BJ (cell line): ENCODE measurements around the gene SUPT5H. TPM values are rescaled to one million over a fixed set of nuclear protein-coding genes. Genes with fewer than 3 reads are reported as not detected.

ENCODE experiments used
- CTCF ChIA-PET: fragments of 350-600 bp; formaldehyde crosslinking; extraction: SDS; loops from one replicate; lab custom pipeline; 2021; ENCODE audit warnings: antibody characterized with exemption, inconsistent platforms; lab: Yijun Ruan, JAX
- POLR2A ChIA-PET: fragments of 300-600 bp; sonication (Branson Sonifier 250); formaldehyde crosslinking; extraction: SDS; loops from one replicate; lab custom pipeline; 2021; ENCODE audit warnings: antibody characterized with exemption; lab: Charles Lee
- DNase-seq: peaks from one replicate; pipeline ENCODE4 v3.0.0-alpha.2; 2011; ENCODE audit warnings: low read depth
- H3K27me3 ChIP-seq: 2 replicates; pipeline ENCODE4 v1.6.0; 2011; ENCODE audit warnings: low read length; ENCODE audit not compliant: control insufficient read depth, insufficient read depth
- H3K36me3 ChIP-seq: 2 replicates; pipeline ENCODE4 v1.5.1; 2011; ENCODE audit warnings: low read length; ENCODE audit not compliant: control insufficient read depth, insufficient read depth
- H3K4me3 ChIP-seq: 2 replicates; pipeline ENCODE4 v1.5.1; 2011; ENCODE audit warnings: low read depth, mild to moderate bottlenecking, control low read depth, low read length
- polyA plus RNA-seq: library from polyadenylated mRNA; depleted of rRNA; stranded (reverse); fragments of >200 nt; gene quantifications from 2 replicates; pipeline ENCODE4 v1.2.3, GENCODE V29; 2011
- TF ChIP-seq, protein P1 (sequence below): IDR thresholded peaks from 2 replicates; pipeline ENCODE4 v1.5.1; 2011; ENCODE audit warnings: low read depth, mild to moderate bottlenecking, control low read depth, inconsistent platforms, low read length, moderate library complexity; ENCODE audit not compliant: insufficient read depth

Gene SUPT5H
- polyA plus RNA-seq, 1 experiment = 81.8 TPM

DNA sequence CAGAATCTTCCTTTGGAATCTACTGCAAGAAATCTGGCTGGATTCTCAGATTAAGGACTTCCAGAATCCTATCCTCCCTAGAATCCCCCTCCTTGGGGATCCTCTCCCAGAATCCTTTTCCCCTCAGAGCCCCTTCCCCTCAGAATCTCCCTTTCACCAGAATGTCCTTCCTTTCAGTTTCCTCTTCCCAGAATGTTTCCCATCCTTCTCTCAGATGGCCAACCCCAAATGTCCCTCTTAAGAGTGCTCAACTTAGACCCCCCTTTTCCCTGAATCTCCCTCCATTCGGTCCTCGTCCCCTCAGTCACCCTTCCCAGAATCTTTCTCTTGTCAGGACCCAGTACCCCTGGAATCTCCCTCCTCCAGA is 9.0 kb upstream of the SUPT5H start:
- Histone ChIP-seq H3K36me3 (peaks cover 14% of the 10 kb centered on the region), H3K4me3 (peak overlapping the region; percentile 98), H3K27me3 (no peaks in the 10 kb centered on the region)
- TF ChIP-seq, protein P1, sequence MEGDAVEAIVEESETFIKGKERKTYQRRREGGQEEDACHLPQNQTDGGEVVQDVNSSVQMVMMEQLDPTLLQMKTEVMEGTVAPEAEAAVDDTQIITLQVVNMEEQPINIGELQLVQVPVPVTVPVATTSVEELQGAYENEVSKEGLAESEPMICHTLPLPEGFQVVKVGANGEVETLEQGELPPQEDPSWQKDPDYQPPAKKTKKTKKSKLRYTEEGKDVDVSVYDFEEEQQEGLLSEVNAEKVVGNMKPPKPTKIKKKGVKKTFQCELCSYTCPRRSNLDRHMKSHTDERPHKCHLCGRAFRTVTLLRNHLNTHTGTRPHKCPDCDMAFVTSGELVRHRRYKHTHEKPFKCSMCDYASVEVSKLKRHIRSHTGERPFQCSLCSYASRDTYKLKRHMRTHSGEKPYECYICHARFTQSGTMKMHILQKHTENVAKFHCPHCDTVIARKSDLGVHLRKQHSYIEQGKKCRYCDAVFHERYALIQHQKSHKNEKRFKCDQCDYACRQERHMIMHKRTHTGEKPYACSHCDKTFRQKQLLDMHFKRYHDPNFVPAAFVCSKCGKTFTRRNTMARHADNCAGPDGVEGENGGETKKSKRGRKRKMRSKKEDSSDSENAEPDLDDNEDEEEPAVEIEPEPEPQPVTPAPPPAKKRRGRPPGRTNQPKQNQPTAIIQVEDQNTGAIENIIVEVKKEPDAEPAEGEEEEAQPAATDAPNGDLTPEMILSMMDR = no peak
- CTCF ChIA-PET = interaction anchor here (0.9 to 1.7 kb wide), 6 partner anchors 22 to 98 kb away, joined by 3 to 9 read pairs (median 6); partner anchors contain the start of genes EID2B and PLEKHG2
- POLR2A ChIA-PET = interaction anchor here (0.6 to 1.5 kb wide), 11 partner anchors 9 to 745 kb away, joined by 3 to 17 read pairs (median 4); partner anchors contain the start of genes EID2B, MED29, PAF1 and SAMD4B
- no peak for DNase-seq

DNA sequence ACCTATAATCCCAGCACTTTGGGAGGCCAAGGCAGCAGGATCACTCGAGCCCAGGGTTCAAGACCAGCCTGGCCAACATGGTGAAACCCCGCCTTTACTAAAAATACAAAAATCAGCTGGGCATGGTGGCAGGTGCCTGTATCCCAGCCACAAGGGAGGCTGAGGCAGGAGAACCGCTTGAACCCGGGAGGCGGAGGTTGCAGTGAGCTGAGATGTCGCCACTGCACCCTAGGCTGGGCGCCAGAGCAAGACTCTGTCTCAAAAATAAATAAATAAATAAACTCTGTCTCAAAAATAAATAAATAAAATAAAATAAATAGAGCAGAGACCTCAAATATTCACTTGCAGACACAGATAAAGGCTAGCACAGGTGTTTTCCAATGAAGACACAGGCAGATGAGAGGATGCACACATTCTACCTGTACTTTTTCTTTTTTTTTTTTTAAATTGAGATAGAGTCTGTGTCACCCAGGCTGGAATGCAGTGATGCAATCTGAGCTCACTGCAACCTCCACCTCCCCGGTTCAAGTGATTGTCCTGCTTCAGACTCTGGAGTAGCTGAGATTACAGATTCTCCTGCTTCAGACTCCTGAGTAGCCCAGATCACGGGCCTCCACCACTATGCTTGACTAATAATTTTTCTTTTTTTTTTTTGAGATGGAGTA is 7.0 kb upstream of the SUPT5H start:
- Histone ChIP-seq H3K36me3 (peaks cover 8% of the 10 kb centered on the region), H3K27me3 (no peaks in the 10 kb centered on the region), H3K4me3 (no peak overlapping the region)
- CTCF ChIA-PET = interaction anchor here (0.7 to 1.8 kb wide), 9 partner anchors 9 to 233 kb away, joined by 3 to 5 read pairs (median 3); partner anchors contain the start of gene EID2B
- DNase-seq = no peak
- TF ChIP-seq, protein P1 = no peak
- POLR2A ChIA-PET = interaction anchor here (0.7 kb wide), 1 partner anchor 48 kb away, joined by 8 read pairs; the partner anchor contains the start of gene PAF1

DNA sequence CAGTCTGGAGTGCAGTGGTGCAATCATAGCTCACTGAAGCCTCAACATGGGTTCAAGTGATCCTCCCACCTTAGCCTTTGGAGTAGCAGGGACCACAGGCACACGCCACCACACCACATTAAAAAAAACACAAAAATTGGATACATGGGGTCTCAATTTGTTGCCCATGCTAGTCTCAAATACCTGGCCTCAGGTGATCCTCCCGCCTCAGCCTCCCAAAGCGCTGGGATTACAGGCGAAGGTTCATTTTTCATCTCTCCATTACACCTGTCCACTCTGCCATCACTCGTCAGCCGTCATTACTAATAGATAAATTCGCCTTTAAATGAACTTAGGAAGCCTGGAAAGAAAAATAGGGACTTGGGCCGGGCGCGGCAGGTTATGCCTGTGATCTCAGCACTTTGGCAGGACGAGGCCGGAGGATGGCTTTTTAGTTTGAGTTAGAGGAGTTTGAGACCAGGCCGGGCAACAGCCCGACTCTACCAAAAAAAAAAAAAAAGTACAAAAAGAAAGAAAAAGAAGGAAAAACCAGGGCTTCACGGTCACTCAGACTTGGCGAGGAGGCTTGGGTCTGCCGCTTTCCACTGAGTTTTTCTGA is 685 bp upstream of the SUPT5H start:
- ChIA-PET CTCF (interaction anchor here (0.7 to 2.3 kb wide), 6 partner anchors 10 to 88 kb away, joined by 3 to 11 read pairs (median 4); partner anchors contain the start of gene EID2B), POLR2A (interaction anchor here (0.7 to 1.5 kb wide), 2 partner anchors 9 to 20 kb away, joined by 8 read pairs; partner anchors contain the start of gene RPS16)
- DNase-seq = no peak

DNA sequence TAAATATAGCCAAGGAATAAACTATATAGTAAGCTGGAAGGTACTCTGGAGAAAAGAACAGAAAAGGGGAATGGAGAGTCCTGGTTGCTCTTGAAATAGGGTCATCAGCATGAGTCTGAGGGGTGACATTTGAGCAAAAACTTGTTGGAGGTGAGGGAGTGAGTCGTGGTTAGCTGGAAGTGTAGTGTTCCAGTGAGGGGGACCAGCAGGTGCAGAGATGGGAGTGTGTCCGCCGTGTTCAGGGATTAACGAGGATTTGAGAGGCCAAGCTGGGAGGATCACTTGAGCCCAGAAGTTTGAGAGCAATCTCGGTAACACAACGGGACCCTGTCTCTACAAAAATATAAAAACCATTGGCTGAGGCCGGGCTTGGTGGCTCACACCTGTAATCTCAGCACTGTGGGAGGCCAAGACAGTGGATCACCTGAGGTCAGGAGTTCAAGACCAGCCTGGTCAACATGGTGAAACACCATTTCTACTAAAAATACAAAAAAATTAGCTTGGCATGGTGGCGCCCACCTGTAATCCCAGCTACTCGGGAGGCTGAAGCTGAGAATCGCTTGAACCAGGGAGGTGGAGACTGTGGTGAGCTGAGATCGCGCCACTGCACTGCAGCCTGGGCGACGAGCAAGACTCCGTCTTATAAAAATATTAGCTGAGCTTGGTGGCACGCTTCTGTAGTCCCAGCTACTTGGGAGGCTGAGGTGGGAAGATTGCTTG is 1.1 kb downstream of the SUPT5H start:
- H3K4me3 ChIP-seq = peak overlapping the region; percentile 90
- H3K27me3 ChIP-seq = no peaks in the 10 kb centered on the region
- ChIA-PET POLR2A (interaction anchor here (1.5 to 1.9 kb wide), 2 partner anchors 11 kb away, joined by 8 to 13 read pairs; partner anchors contain the start of gene RPS16), CTCF (interaction anchor here (1.0 to 2.3 kb wide), 4 partner anchors 28 to 86 kb away, joined by 3 to 11 read pairs (median 4); partner anchors contain the start of gene EID2B)
- H3K36me3 ChIP-seq = peaks cover 1% of the 10 kb centered on the region; the same call in 1 of the 2 replicates
- TF ChIP-seq, protein P1 = no peak
- DNase-seq = no peak

More for the DNA sequence above, 685 bp upstream of the SUPT5H start:
- Histone ChIP-seq H3K4me3 (peak overlapping the region; percentile 90), H3K36me3 (peaks cover 1% of the 10 kb centered on the region; the same call in 1 of the 2 replicates), H3K27me3 (no peaks in the 10 kb centered on the region)
- TF ChIP-seq, protein P1 = no peak
